ENCODE results near the gene PSMD2. TPM values are rescaled to one million over a fixed set of nuclear protein-coding genes. Genes with fewer than 3 reads are reported as not detected.

PSMD2 gene
- total RNA-seq, result 100 to 1,000 TPM; 160 to 319 (median 213) TPM

- no peak for TF ChIP-seq CTCF (IDR thresholded peaks at IDR 0.05)
- DNase-seq (ENCODE audit: low spot score) (peak; percentile 89), ATAC-seq (ENCODE audit: low FRiP score) (peak; percentile 99)
These were observed at the start of gene PSMD2 for GRCh38 chr3:184298759-184299487. PSMD2 (plus strand) TSS chr3:184299241; CDS start chr3:184299267, 26 bp downstream.

- ATAC-seq (ENCODE audit: low FRiP score) (peak; percentile 97), DNase-seq (ENCODE audit: low spot score) (peak; percentile 88)
- no peak for TF ChIP-seq CTCF (IDR thresholded peaks at IDR 0.05)
These were observed 49.5 kb upstream of the PSMD2 start, which contains the start of gene EEF1AKMT4 for GRCh38 chr3:184249412-184250166. EEF1AKMT4 (plus strand) TSS chr3:184249672; CDS start chr3:184249695, 23 bp downstream.

- peak in 2 of 3 donors; percentile 7 to 67 for TF ChIP-seq CTCF (IDR thresholded peaks at IDR 0.05)
These were observed 48.7 kb upstream of the PSMD2 start for GRCh38 chr3:184250167-184250828.

GRCh38 chr3:184255291-184256039 lies 43.6 kb upstream of the PSMD2 start:
- ATAC-seq (ENCODE audit: low FRiP score), result no peak
- no peak for DNase-seq (ENCODE audit: low spot score)
- no peak for TF ChIP-seq CTCF (IDR thresholded peaks at IDR 0.05)

More at GRCh38 chr3:184250167-184250828, 48.7 kb upstream of the PSMD2 start:
- DNase-seq (ENCODE audit: low spot score) (peak; percentile 88), ATAC-seq (ENCODE audit: low FRiP score) (peak; percentile 79)

- ATAC-seq (ENCODE audit: low FRiP score) (no peak), DNase-seq (ENCODE audit: low spot score) (no peak)
- no peak for TF ChIP-seq CTCF (IDR thresholded peaks at IDR 0.05)
These were observed 41.7 kb upstream of the PSMD2 start for GRCh38 chr3:184257083-184257915.

GRCh38 chr3:184258926-184259325 lies 40.1 kb upstream of the PSMD2 start:
- DNase-seq (ENCODE audit: low spot score), result no peak
- no peak for TF ChIP-seq CTCF (IDR thresholded peaks at IDR 0.05)

More at GRCh38 chr3:184258926-184259325, 40.1 kb upstream of the PSMD2 start:
- no peak for ATAC-seq (ENCODE audit: low FRiP score)

Measured in omental fat pad (tissue), 4 donors.